Measurements from ENCODE around the gene PLA2G4E.

The PLA2G4E gene, protein sequence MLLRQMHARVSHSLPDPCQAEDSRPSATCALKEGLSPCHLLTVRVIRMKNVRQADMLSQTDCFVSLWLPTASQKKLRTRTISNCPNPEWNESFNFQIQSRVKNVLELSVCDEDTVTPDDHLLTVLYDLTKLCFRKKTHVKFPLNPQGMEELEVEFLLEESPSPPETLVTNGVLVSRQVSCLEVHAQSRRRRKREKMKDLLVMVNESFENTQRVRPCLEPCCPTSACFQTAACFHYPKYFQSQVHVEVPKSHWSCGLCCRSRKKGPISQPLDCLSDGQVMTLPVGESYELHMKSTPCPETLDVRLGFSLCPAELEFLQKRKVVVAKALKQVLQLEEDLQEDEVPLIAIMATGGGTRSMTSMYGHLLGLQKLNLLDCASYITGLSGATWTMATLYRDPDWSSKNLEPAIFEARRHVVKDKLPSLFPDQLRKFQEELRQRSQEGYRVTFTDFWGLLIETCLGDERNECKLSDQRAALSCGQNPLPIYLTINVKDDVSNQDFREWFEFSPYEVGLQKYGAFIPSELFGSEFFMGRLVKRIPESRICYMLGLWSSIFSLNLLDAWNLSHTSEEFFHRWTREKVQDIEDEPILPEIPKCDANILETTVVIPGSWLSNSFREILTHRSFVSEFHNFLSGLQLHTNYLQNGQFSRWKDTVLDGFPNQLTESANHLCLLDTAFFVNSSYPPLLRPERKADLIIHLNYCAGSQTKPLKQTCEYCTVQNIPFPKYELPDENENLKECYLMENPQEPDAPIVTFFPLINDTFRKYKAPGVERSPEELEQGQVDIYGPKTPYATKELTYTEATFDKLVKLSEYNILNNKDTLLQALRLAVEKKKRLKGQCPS

DNA sequence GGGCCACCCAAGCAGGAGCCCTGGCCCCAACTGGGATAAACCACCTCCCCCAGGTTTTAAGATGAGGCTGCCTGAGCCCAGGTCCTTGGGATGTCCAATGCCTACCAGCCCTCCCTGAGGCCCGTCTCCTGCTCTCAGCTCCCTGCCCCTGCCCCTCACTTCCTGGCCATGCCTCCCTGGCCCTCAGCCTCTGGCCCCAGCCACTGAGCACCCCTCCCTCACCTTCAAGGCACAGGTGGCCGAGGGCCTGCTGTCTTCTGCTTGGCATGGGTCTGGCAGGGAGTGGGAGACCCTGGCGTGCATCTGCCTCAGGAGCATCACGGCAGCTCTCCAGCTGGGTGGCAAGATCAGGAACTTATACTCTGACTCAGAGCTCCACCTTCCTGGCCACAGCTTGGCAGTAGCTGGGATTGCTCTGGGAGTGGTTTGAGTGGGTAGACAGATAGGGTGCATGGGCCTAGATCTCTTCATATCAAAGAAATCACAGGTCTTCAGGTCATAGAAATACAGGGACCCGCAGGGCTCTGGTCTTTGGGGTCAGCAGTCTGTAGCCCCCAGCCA lies at the start of gene PLA2G4E:
Gene PLA2G4E (minus strand): TSS at position 330 of the 561 bp plus-strand sequence. CDS start 12 bp downstream, at position 318.
- DNase-seq, result no peak

DNA sequence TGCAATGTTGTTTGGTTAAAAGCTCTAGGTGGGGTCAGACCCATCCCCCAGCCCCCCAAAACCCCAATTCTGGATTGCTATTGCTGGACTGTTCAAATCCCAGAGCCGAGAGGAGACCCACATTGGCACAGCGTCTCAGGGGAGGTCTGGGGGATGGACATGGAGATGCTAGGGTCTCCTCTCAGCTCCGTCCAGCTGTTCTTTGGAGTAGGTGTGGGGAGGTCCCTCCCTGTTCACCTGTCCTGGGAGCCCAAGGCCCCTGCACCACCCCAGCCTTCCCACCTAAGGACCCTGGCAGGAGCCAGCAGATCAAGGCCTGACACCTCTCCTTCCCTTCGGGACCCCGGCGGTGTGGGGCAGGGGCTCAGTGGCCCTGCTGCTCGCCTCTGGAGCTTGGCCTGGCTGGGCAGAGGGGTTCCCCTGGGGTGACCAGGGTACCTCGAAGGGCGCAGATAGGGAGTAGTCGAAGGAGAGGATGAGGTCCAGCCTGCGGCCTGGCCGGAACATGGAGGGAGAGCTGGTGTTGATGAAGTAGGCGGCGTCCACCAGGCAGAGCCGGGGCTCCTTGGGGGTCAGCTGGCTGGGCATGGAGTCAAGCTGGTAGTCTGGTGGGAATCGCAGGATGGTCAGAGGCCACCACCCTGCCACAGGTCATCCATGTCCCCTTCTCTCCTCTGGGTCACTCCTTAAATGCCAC lies 49.6 kb upstream of the PLA2G4E start:
- DNase-seq, result no peak

DNA sequence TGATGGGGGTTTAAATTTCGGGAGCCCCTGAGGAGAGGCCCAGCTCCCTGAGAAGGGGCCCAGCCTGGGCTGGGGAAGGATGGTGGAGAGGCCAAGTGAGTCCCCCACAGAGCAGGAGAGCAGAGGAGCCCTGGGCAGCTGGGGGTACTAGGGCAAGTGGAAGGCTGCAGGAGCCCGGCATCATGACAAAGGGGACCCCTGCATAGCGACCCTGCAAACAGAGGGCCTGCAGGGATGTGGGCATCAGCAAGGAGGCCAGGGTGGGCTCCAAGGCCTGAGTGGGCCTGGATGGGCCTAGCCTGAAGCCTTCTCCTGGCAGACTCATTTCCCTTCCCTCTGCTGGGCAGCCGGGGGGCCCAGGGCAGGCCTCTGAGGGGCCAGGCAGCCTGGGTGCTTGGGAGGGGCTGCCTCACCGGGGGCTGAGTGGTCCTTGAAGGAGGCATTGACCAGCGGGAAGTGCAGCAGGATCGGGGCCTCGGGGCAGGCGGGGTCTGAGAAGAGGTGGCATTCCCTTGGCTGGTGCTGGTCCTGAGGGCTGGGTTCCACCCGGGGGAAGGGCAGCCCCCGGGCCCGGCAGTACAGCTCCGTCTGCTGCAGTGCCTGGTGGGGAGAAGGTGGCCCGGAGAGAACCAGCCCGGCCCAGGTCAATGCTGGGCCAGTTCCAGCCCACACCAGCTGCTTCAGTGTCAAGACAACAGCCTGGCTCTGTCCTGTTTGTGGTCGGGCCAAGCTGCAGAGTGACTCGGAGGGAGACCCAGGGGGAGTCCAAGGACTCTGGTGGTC lies 48.8 kb upstream of the PLA2G4E start:
- no peak for DNase-seq

DNA sequence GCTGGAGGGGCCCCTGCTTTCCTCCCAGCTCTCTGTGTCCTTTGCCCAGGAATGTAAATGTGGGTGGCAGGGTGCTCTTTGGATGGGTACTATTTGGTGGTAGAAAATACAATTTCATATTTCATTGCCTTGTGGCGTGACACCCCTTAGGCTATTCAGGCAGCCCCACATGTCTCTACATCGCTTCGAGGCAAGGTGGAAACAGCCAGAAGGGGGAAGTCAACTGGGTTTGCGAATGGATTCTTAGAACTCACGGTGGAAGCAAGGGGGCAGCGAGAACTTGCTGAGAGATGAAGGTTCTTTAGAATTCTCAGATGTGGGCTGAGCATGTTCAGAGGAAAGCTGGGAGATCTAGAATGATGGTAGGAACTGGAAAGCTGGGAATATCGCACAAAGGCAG lies 48.2 kb upstream of the PLA2G4E start:
- no peak for DNase-seq

DNA sequence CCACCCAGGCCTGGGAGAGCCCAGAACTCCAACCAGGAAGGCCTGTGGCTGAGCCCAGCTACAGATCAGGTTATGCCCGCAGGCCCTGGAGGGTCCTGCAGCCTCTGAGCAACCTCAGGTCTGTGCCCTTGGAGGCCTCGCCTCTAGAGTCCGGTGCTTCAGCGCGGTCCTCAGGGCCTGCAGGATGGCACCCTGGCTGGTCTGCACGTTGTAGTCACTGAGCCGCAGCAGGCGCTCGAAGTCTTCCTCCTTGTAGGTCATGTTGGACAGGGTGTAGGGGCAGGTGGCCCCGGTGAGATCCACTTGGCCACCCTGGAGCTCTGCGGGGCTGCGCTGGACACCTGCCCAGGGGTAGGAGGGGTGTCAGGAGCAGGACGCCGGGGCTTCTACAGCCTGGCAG lies 47.8 kb upstream of the PLA2G4E start:
- no peak for DNase-seq

DNA sequence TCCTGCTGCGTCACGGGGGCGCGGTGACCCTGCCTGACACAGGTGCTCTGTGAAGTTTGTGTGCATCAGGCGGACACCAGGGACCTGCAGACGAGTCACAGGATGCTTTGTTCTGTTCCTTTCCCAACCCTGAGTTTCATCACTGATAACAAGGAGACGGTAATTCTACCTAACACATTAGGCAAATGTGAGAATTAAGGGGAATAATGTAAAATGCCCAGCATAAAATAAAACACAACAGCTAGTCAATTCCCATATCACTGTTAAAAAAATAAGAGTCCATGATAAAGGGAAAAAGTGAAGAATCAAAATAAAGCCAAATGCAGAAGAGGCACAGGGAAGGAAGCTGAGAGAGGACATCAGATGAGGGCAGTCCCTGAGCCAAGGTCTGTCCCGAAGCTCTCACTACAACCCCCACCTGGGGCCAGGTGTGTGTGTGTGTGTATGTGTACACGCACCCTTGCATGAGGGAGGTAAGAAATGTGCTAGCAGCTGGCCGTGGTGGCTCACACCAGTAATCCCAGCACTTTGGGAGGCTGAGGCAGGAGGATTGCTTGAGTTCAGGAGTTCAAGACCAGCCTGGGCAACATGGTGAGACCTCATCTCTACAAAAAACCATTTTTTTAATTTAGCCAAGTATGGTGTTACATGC lies 46.0 kb upstream of the PLA2G4E start:
- DNase-seq, result no peak

DNA sequence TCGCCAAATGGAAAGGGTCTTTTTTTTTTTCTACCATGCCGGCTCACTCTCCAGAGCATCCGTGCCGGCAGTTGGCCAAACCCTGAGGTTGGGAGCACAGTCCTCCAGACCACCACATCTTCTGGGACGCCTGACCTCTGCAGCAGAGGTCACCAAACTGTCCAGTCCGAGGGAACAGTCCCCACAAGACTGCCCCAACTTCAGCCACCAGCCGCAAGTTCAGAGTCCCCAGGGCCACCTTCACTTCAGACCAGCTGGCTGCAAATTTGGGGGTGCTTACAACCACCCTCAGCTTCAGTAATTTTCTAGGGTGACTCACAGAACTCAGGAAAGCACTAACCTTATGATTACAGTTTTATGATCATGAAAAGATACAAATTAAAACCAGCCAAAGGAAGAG lies 44.6 kb upstream of the PLA2G4E start:
- DNase-seq, result no peak

DNA sequence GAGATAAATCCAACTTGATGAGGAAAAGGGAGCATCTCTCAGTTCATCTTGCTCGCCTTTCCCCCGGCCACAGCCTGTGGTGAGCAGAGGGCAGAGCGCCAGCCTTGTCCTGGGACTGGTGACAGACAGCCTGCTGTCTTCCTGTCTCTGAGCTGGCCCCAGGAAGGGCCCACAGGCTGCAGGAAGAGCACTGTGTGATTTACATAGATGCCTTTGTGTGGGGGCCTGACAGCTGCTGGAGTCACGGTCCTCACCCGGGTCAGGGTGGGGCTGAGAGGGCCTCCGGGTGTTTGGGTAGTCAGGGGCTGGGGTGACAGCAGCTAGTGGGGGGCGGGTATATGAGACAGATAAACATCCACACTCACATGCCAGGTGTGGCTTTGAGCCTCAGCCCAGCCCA lies 44.2 kb upstream of the PLA2G4E start:
- DNase-seq, result no peak

DNA sequence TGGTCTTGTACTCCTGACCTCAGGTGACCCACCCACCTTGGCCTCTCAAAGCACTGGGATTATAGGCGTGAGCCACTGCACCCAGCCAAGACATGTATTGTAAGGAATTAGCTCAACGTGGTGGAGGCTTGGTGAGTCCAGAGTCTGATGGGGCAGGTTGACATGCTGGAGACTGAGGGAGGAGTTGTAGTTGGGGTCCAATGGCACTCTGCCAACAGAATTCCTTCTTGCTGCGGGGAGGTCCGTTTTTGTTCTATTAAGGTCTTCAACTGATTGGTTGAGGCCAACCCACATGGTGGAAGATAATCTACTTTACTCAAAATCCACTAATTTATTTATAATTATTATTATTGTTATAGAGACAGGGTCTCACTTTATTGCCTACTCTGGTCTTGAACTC lies 43.4 kb upstream of the PLA2G4E start:
- no peak for DNase-seq

DNA sequence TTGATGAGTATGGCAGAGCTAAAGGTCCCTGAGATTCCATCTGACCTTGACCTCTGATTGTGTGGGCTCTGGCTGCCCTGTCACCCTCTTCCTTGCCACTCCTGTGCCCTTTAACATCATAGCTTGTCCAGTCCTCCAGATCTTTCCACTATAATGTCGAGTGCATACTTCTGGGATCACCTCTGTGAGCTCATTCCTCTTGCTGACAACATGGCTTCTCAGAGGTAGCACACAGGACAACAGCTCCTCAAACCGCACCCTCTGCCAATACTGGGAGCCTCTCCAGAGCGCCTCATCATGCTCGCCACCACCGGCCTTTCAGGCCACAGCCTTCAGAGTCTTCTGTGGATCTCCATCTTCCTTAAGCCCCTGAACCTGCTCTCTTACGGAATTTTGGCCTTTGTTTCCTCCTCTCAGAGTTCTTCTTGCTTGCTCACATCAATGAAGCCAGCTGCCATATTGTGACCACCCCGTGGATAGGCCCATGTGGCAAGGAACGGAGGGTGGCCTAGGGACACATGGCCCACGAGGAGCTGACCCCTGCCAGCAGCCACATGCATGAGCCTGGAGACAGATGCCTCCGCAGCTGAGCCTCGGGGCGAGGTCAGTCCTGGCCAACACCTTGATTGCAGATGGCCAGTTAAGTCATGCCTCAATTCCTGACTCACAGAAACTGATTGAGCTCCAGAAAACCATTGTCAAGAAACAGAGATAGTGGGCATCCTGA lies 42.4 kb upstream of the PLA2G4E start:
- no peak for DNase-seq

DNA sequence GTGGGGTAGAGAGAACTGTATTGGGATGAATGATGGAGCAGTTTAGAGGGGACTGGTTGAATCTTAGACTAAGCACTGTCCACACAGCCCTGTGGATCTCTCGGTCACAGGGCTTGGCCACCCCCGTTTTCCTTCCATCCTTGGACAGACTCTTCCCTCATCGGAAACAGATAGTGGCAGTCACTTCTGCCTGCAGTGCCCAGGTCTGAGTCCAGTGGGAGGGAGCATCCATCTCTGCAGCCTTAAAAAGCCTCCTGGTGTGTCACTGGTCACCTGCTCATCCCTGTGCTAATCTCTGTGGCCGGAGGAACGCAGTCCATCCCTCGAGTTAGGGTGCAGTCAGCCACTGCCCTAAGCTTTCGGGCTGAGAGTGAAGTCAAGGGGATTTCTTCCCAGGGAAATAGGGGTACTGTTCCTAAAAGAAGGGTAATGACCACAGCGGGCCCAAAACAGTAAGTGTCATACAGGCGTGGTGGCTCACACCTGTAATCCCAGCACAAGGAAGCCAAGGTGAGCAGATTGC lies 41.5 kb upstream of the PLA2G4E start:
- no peak for DNase-seq

DNA sequence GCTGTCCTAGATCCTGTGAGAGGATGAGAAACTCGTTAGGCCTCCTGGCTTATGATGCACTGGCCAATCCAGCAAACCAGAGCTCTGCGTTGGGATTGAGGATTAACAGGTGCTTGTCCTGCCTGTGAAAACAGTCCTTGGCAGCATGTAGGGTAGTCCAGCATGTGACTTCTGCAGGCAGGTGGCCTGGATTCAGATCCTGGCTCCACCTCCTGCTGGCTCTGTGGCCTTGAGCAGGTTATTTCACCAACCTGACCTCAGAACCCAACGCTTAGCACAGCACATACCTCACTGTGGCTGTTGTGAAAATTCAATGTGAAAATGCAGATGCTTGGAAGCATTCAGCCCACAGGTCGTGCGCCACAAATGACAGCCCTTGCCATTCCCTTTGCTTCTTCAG lies 40.0 kb upstream of the PLA2G4E start:
- no peak for DNase-seq

DNA sequence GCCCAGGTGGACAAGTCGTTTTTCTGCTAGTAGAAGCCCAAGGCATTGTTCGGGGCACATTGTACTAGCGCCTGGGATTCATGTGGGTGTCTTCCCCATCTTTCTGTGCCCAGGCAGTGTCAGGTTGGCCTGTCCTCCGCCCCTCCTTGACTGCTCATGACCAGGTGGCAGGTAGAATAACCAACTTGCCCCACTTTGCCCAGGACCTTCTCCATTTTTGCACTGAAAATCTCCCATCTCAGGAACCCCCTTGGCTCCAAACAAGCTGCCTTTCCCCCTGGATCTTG lies 39.6 kb upstream of the PLA2G4E start:
- DNase-seq, result no peak

DNA sequence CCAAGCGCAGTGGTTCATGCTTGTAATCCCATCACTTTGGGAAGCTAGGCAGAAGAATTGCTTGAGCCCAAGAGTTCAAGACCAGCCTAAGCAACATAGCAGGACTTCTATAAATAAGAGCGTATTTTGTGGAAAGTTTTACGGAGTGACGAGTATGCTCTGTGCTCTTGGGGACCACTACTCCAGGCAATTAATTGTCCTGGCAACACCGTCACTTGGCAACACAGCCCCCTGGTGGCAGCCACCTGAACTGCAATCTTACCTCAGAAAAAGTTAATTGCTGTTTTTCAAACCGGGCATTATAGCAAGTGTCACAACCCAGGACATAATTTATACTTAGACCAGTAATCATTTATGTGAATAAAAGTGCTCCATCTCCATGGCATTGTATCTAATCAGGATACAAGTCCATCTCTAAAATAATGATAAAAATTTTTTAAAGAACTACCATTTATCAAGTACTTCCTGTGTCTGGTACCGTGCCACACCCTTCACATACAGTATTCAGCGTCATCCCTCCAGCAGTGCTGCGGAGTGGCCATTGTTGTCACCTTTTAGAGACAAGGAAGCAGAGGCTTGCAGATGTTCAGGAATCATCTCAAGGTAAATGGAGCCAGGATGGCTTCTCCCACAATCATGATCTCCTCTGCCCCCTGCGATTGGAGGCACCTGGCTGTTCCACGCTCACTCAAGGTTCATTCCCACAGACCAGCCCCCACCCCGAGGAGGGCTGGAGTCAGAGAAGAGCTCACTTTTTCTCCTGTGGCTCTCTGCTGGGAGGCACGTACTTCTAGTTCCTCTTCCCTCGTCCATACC lies 39.0 kb upstream of the PLA2G4E start:
- peak; percentile 29 for DNase-seq

DNA sequence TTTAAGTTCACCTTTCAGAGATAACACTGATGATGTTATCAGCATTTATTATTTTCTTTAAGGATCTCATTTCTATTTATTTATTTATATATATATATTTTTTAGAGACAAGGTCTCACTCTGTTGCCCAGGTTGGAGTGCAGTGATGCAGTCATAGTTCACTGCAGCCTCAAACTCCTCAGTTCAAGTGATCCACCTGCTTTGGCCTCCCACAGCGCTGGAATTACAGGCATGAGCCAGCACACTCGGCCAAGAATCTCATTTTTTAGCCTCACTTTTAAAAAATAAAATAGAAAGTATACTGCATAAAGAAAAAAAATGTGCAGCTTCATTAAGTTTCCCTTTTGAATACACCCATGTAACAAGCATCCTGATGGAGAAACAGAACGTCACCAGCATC lies 37.9 kb upstream of the PLA2G4E start:
- no peak for DNase-seq

DNA sequence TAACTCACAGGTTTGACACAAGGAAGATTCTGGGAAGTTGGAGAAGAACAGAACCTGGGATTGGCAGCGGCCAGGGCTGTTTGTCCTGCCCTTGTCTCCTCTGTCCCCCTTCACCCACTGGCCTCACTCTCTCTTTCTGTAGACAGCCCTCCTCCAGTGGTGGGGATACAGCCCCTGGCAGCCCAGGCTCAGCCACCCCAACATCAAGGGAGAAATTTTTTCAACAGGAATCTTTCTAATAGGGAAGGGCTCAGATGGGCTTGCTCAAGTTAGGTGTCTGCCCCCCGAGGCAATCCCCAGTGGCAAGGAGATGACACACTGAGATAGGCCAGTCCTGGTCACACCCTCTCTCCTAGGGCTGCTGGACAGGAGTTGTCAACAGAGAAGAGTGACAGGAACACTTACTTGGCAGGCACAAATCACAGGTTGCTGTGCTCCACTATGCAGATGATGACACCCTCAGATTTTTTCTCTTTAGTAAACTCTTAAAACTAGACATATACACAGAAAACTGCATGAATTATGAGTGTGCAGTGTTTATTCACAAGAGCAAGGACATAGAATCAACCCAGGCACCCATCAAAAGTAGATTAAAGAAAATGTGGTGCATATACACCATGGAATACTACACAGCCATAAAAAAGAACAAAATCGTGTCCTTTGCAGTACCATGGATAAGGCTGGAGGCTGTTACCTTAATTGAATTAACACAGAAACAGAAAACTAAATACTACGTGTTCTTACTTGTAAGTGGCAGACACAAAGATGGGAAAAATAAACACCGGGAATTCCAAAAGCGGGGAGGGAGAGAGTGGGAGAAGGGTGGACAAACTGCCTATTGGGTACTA lies 37.2 kb upstream of the PLA2G4E start:
- no peak for DNase-seq

DNA sequence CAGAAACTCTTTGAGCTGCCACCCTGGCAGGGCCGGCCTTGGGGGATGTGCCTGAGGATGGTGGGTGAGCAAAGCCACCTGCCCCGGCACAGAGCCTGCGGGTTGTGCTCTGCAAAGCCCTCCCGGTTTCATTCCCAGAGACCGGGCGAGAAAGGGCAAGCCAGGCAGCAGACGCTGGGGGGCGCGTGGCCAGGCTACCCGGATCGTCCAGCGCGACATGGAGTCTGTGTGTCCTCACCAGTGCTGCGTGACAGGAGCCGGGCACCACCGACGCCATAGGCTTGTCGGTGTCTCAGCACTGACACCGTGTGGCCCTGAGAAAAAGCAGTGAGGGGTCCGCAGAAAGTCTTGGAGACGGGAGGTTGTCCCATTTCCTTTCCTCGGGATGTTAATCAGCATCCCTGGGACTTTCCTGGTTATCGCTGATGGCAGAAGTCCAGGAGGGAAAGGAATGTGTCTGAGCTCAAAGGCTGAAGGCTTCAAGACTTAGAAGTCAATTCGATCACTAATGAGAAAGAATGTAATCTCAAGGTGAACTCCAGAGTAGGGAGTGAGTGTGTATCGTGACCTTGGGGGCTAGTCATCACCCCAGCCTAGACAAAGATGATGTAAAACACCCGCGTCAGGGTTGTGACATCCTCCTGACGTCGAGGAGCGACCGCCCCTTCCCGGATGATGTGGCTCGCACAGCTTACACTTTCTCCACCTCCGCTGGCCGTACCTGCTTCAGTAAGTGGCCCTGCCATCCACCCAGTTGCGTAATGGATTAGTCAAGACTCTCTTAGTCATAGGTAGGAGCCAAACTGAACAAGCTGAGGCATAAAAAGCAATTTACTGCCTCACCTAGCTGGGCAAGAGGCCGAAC lies 36.3 kb upstream of the PLA2G4E start:
- peak; percentile 78 for DNase-seq

DNA sequence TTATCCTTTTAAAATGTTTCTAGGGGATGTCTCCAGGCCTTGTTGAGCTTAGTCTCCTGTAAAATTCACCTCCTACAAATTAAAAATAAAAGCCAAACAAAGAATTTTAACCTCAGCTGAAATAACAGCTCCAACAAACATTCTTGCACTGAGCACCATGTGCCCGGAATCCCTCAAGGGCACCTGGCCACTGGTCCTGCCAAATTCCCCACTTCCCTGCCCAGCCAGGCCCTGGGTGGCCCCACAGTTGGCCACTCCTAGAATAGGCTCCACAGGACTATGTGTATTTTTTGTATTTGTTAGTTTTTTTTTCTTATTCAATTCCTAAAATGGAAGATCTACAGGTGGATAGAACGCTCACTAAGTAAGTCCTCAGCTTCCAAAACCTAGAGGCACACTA lies 33.1 kb upstream of the PLA2G4E start:
- DNase-seq, result no peak

All from inflammatory macrophage treated with lipopolysaccharide for 4 hours (primary cell).